GM21717 (cell line): ENCODE results near the gene NT5M.
"Not testable (repeated sequence)": the region's sequence is repeated elsewhere in the genome, so short reads cannot be mapped to it uniquely, and the experiment has no call there.

Source experiments
- ATAC-seq: cut with Tn5 transposase; IDR thresholded peaks from one replicate; pipeline ENCODE4 v1.9.1; 2021; ENCODE audit warnings: mild to moderate bottlenecking, moderate library complexity; ENCODE audit not compliant: unreplicated experiment

Gene NT5M

GRCh38 chr17:17366941-17367875, 64.0 kb downstream of the NT5M start:
- ATAC-seq, result no peak

- ATAC-seq, result no peak
These were observed 64.8 kb downstream of the NT5M start for GRCh38 chr17:17367931-17368330.

- ATAC-seq, result no peak
These were observed 67.5 kb downstream of the NT5M start for GRCh38 chr17:17370711-17371110.

- no peak for ATAC-seq
These were observed 69.8 kb downstream of the NT5M start for GRCh38 chr17:17372856-17373520.

- no peak for ATAC-seq
These were observed 72.7 kb downstream of the NT5M start for GRCh38 chr17:17375841-17376240.

GRCh38 chr17:17376362-17376761, 73.2 kb downstream of the NT5M start:
- no peak for ATAC-seq

- ATAC-seq, result no peak
These were observed 74.1 kb downstream of the NT5M start for GRCh38 chr17:17377071-17377967.

- no peak for ATAC-seq
These were observed 76.2 kb downstream of the NT5M start for GRCh38 chr17:17379197-17379991.

GRCh38 chr17:17380145-17380925, 77.2 kb downstream of the NT5M start:
- no peak for ATAC-seq

GRCh38 chr17:17381446-17382064, 78.4 kb downstream of the NT5M start:
- no peak for ATAC-seq

GRCh38 chr17:17382065-17382459, 78.9 kb downstream of the NT5M start:
- ATAC-seq, result no peak

GRCh38 chr17:17382971-17383370, 79.8 kb downstream of the NT5M start:
- ATAC-seq, result no peak

GRCh38 chr17:17383431-17384290, 80.5 kb downstream of the NT5M start:
- not testable (repeated sequence) for ATAC-seq

GRCh38 chr17:17384291-17384615, 81.1 kb downstream of the NT5M start:
- ATAC-seq, result no peak

- ATAC-seq, result no peak
These were observed 81.8 kb downstream of the NT5M start for GRCh38 chr17:17384961-17385360.

GRCh38 chr17:17385491-17385890, 82.3 kb downstream of the NT5M start:
- ATAC-seq, result no peak

GRCh38 chr17:17386094-17386800, 83.1 kb downstream of the NT5M start:
- no peak for ATAC-seq

- ATAC-seq, result no peak
These were observed 83.9 kb downstream of the NT5M start for GRCh38 chr17:17387017-17387497.
